Measurements from ENCODE around the gene EHMT1.

GRCh38 chr9:137723783-137724445, 105.1 kb downstream of the EHMT1 start:
- TF ChIP-seq CBX3 (IDR thresholded peaks at IDR 0.05; ENCODE audit: borderline replicate concordance, low read depth) (no peak), POU2F2 (IDR thresholded peaks at IDR 0.05; ENCODE audit: borderline replicate concordance, low read depth, low read length) (no peak), PBX3 (IDR thresholded peaks at IDR 0.05; ENCODE audit: insufficient replicate concordance, low read depth, low read length) (no peak), TAF1 (IDR thresholded peaks at IDR 0.05; ENCODE audit: borderline replicate concordance, low read depth, low read length) (no peak), EGR1 (IDR thresholded peaks at IDR 0.05; ENCODE audit: borderline replicate concordance in 1 of 2, low read depth in 2 of 2, low read length in 2 of 2) (no peak), CBX5 (IDR thresholded peaks at IDR 0.05; ENCODE audit: low read depth) (no peak), MYC (IDR thresholded peaks at IDR 0.05; ENCODE audit: insufficient read depth, insufficient read length, insufficient replicate concordance, low read length, severe bottlenecking) (no peak)

Data from GM12878 (cell line).